HG02840 (cell line): Measurements from ENCODE around the gene PCF11.

ENCODE experiments used
- ATAC-seq: cut with Tn5 transposase; IDR thresholded peaks from one replicate; pipeline ENCODE4 v1.9.1; 2021; ENCODE audit warnings: mild to moderate bottlenecking, moderate library complexity, moderate number of reproducible peaks; ENCODE audit not compliant: unreplicated experiment, low FRiP score

Gene PCF11

GRCh38 chr11:83153764-83154163 is 3.2 kb upstream of the PCF11 start:
- ATAC-seq: no peak

DNA sequence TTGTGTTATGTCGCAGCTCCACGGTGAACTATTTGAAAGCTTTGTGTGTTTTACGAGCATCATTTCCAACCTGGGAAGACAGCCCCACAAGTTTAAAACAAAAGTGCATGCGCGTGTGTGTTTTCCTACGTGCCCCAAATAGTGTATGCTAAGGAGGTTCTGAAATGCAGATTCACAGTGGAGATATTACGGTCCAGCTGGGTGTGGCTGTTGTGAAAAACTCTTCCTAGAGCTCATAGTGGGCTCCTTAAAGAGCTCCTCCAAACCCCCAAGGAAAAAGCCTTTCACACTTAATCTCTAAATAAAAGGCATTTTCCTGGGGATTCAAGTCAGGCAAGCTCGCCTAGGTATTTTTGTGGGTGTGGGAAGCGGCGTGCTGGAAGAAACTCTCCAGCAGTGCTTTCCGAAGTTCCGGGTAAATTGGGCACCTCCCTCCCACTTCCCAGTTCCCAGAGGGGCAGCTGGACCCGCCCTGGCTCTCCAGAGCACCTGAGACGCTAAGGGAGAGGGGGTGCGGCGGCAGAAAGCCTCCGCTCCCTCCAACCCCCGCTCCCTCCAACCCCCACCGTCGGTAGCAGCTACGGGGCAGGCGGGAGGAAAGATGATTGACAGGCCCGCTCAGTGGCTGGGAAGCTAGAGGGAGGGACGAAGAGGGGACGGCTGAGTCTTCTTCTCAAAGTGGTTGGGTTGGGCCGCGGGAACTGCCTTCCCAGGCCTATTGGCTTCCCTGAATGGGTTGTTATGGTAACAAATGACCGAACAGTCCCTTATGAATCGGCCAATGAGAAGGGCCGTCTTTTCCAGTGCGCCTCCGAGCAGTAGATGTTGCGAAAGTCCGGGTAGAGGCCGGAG is 561 bp upstream of the PCF11 start:
- ATAC-seq: peak; percentile 97

DNA sequence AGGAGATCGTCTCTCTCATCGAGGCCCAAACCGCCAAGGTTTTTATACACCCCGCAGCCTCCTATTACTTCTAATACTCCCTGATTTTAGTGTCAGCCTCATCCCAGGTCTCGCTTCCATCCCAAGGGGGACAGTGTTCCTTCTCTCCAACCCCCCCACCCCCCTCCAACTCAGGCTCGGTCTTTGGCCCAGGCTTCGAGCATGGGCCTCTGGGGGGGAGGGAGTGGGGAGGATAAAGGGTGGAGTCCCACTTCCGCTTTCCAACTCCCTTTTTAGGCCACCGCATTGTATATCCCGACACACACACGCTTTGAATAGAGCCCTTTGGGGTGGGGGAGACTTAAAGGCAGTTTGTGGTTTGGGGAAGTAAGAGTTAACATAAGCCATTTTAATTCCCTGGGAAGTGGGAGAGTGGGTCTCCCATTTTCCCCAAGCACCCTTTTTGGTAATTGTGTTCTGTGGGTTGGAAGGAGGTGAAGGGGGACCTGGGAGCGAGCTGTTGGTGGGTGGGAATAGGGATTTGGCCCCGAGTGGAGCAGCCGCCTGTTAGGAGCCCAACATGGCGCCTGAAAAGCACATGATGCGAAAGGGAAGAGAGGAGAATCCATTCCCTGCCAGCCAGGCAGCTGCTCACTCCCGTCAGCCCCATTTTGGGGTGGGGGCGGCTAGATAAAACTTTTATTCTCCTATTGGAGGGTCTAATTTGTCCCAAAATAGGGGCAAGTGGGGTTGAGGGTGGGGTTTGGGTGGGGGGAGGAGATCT is 844 bp downstream of the PCF11 start:
- ATAC-seq: no peak

DNA sequence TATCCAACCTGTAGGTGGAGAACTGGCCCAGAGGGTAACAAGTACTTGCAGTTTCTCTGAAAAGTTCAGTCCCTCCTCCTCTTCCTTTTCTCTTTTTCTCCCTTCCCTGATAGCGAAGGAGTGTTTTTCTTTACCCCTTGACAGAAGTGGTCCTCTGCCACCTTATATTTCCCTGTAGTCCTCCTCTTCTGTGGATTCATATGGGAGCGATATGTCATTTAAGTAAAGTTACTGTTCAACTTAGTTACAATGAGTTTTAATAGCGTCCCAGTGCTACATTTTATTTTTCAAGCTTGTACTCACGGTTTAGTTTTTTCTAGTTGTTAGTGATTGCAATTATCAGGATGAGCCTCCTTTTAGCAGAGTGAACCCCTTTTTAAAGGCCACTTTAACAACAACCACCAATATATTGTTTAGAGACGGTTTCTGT is 1.4 kb downstream of the PCF11 start:
- ATAC-seq: no peak

DNA sequence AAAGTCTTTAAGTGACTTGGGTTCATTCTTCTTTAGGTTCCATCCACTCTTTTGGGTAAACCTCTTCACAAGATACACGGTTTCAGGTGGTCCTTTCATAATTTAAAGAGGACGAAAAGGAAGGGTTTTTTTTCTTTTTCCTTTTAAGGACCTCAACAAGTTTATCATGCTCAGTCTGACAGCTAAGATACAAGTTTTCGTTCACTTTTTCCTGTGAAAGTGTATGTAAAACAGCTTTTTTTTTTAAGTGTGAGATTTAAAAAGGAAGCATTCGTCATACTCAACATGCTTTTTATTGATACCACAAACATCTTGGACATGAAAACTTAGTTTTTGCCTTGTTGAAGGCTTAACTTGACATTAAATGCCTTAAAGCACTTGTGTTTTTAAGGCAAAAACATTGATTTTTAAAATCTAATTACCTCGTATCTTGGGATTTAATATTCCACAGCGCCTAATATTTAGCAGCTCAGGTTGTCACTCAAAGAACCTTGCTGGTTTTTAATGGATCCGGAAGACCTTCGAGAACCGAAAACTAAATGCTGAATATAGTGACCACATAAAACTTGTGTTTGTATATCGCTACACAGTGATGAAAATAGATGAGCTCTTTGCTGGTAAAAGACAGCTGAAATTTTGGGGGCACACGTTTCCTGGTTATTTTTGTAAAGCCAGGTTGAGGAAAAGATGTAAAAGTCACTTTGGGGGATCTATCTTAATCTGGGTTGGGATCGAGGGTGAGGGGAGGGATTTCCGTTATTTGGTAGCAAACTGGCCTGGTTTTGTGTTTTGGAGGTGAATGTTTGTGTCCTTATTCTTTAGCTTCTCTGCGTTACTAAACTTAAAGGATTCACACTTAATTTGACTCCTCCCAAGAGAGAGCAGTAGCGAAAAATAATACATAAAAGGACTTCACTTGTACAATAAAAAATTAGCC is 2.3 kb downstream of the PCF11 start:
- ATAC-seq: no peak

- no peak for ATAC-seq
Observed at GRCh38 chr11:83159902-83160865, 3.3 kb downstream of the PCF11 start.

DNA sequence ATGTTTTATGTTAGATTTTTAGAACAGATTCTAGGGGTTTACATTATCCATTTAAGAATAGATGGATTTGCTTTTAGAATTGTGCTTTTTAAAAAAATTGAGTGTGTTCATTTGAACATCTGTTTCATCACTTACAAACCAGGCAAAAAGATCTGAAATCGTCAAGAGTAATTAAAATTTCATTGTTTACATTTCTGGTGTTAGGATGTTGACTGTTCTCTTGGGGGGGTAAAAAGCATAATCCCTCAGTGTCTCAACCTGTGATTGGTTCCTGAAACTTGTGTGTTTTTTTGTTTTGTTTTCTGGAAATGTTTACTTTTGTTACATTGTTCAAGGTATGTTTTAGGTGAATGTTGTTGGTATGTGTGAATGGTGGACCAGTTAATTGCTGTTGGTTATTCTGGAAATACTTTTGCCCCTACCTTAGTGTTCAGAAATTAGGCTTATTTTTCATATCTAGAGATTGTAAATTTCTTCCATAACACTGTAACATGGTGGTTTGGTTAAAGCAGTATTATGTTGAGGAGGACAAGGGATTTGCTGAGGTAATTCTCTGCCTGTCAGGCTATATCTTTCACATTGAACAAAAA is 4.8 kb downstream of the PCF11 start:
- ATAC-seq: no peak

- peak; percentile 51 for ATAC-seq
Observed at GRCh38 chr11:83162377-83162776, 5.4 kb downstream of the PCF11 start.

GRCh38 chr11:83166193-83166866 is 9.4 kb downstream of the PCF11 start:
- no peak for ATAC-seq

GRCh38 chr11:83168756-83169155 is 11.8 kb downstream of the PCF11 start:
- ATAC-seq: no peak

DNA sequence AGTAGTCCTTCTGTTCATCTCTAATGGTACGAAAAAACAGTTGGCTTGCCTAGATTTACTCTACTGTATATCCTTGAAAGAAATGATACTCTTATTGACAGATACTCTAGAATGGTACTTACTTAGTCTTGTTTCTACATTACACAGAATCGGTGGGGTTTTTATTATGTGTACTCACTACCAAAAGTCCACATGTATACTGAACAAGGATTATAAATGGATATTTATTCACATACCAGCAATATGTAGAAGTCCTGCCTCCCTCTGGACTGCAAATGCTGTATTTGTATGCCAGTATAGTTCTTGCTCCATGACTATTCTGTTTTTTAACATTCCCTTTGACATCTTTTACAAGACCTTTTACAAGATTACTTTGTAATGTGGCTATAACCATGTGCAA is 13.9 kb downstream of the PCF11 start:
- no peak for ATAC-seq

- ATAC-seq: no peak
Observed at GRCh38 chr11:83172551-83172950, 15.6 kb downstream of the PCF11 start.

DNA sequence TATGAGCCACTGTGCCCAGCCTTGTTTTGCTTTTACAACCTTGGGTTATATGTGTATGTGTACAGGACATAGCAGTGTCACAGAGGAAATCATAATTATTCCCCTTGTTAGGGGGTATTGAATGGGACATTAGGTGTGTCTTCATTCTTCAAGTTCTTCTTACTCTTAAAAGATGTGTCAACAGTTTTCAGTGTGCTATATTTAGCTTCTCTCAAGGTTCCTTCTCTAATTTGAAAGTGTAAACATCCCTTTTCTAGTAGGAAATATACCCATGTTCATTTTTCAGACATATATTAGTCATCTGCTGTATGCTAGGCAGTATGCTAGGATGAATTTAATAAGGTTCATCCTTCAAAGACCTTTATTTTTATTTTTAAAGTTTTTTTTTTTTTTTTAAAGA is 17.1 kb downstream of the PCF11 start:
- ATAC-seq: no peak

GRCh38 chr11:83175815-83176214 is 18.9 kb downstream of the PCF11 start:
- ATAC-seq: no peak

DNA sequence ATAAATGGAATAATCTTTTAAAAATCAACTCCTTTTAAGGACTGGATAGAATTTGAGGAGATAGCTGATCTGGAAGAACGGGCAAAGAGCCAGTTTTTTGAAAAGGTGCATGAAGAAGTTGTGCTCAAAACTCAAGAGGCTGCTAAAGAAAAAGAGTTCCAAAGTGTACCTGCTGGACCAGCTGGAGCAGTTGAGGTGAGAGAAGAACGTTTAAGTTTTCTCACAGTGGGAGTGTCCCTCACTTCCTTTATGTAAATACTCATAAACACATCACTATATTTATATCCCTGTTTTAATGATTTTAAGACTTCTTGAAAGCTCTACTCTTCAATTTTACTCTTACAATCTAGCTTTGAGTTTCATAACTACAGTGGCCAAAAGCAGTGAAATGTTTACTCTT is 24.9 kb downstream of the PCF11 start:
- ATAC-seq: no peak

DNA sequence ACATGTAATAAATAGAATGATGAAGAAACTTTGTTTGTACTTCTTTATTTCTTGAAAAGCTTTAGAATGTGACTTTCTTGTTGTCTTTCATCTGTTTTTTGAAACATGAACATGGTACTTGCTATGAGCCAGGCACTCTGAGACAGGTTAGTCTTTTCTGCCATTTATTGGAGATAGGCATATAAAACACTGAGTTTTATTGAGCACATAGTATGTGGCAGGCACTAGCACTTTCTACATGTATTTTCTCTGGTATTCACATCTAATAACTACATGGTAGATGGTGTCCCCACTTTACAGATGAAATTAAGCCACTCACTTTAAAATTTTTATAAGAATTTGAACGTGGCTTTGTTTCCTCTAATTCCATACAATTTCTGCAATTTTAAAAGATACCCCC is 28.8 kb downstream of the PCF11 start:
- no peak for ATAC-seq

GRCh38 chr11:83187465-83187864 is 30.5 kb downstream of the PCF11 start:
- no peak for ATAC-seq

DNA sequence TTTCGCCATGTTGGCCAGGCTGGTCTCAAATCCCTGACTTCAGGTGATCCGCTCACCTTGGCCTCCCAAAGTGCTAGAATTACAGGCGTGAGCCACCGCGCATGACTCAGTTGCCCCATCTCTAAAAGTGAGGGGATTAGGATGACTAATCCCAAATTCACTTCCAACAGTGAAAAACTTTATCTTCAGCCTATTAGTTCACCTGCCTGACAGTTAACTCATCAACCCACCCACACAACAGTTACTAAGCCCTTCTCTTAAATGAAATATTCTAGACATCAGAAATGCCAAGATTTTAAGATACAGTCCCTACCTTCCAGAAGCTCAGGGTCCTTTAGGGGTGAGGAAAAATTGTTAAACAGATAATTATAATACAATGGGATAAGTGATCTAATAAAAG is 34.6 kb downstream of the PCF11 start:
- no peak for ATAC-seq

DNA sequence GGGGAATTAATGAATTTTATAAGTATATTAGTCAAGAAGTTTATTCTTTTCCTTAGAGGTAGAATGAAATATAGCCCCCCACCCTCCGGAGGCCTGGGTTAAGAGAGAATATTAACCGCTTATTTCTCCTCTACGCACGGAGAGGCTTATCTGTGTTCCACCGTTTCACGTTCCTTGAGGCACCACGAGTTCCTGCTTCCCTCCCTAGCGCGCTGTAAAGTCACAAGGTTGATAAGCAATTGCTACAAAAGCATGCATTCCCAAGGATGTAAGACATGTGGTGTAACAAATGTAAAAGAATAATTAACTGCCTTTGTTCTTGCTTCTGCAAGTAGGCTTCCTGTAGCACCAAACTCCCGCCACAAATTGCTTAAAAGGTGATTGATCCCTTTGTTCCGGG is 35.1 kb downstream of the PCF11 start:
- ATAC-seq: no peak
